Thyroid gland (tissue), 4 donors: Measurements from ENCODE around the gene FHOD3. TPM values are rescaled to one million over a fixed set of nuclear protein-coding genes. Genes with fewer than 3 reads are reported as not detected.

Experiments
- DNase-seq, 2 donors: peaks; one replicate each; pipeline ENCODE4 v3.0.0-alpha.2; 2019
- H3K27ac ChIP-seq, 3 donors: fragments of 200-600 bp; sonication (generic); 1 replicate in 2 of 3; 2 replicates in 1 of 3; pipeline ENCODE4 v1.5.1; 2016 to 2019; ENCODE audit warnings: mild to moderate bottlenecking in 1 of 3, moderate library complexity in 1 of 3
- H3K27me3 ChIP-seq: fragments of 200-600 bp; sonication (generic); one replicate; pipeline ENCODE4 v1.5.1; 2019
- H3K36me3 ChIP-seq, 2 donors: fragments of 200-600 bp; sonication (generic); one replicate each; pipeline ENCODE4 v1.5.1; 2016 to 2019
- H3K4me1 ChIP-seq, 2 donors: fragments of 200-600 bp; sonication (generic); one replicate each; pipeline ENCODE4 v1.5.1; 2017 to 2019
- H3K4me3 ChIP-seq, 3 donors: fragments of 200-600 bp; sonication (generic); replicated peaks in 1 of 3; 1 replicate in 2 of 3; 2 replicates in 1 of 3; pipeline ENCODE4 v1.5.1; 2016; ENCODE audit warnings: mild to moderate bottlenecking in 1 of 3
- H3K9me3 ChIP-seq: fragments of 200-600 bp; sonication (generic); one replicate; pipeline ENCODE4 v1.5.1; 2017
- CTCF ChIP-seq, 6 experiments: fragments of 200-600 bp in 3 of 6; fragments of 450-650 bp in 3 of 6; sonication (generic) in 3 of 6; IDR thresholded peaks; one replicate each; pipeline ENCODE4 v1.5.1; 2016 to 2019; ENCODE audit warnings: antibody characterized with exemption in 6 of 6, mild to moderate bottlenecking in 2 of 6, inconsistent platforms in 1 of 6, moderate library complexity in 1 of 6
- POLR2A ChIP-seq, 2 donors: fragments of 450-650 bp; IDR thresholded peaks; one replicate each; pipeline ENCODE4 v1.6.1; 2017; ENCODE audit warnings: antibody characterized with exemption in 2 of 2, mild to moderate bottlenecking in 2 of 2, moderate library complexity in 1 of 2
- WGBS, 2 donors: methylation state at CpG; one replicate each; pipeline ENCODE4 v1.1.5; 2017; 5-methylcytosine and 5-hydroxymethylcytosine counted together
- intact Hi-C: fragments of 100-400 bp; cut with DNase I; formaldehyde crosslinking; loops from one replicate; pipeline ENCODE4 v1.15.1; 2023
- total RNA-seq, 4 donors: library from RNA; depleted of rRNA; stranded (reverse); fragments of >200 nt; gene quantifications; one replicate each; pipeline ENCODE4 v1.2.3, GENCODE V29; 2016

The FHOD3 gene
- total RNA-seq, 4 donors from 2014 or later = 1.6 to 6.9 (median 4.8) TPM

DNA sequence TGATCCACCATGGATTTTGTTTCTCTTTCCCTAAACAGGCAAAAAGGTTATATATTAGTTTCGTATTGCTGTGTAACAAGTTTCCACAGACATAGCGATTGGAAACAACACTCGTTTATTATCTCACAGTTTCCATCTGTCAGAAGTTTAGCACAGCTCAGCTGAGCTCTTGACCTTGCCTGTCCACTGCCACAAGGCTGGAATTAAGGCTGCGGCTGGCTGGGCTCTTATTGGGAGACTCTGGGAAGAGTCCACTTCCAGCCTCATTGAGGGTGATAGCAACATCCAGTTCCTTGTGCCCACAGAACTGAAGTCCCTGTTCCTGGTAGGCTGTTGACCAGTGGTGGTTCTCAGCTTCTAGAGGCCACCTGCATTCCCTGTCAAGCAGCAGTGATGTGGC, 410.9 kb downstream of the FHOD3 start:
- Histone ChIP-seq H3K27ac (no peak overlapping the region), H3K36me3 (no peaks in the 10 kb centered on the region), H3K4me1 (no peaks in the 10 kb centered on the region), H3K4me3 (no peak overlapping the region), H3K9me3 (no peaks in the 10 kb centered on the region), H3K27me3 (no peaks in the 10 kb centered on the region)
- DNase-seq = no peak
- intact Hi-C loops = no loop called here
- WGBS, 2 donors = 85 to 90% methylated on average over 4 of the region's 4 CpGs
- TF ChIP-seq CTCF (IDR thresholded peaks at IDR 0.05) (no peak), POLR2A (IDR thresholded peaks at IDR 0.05) (no peak)

DNA sequence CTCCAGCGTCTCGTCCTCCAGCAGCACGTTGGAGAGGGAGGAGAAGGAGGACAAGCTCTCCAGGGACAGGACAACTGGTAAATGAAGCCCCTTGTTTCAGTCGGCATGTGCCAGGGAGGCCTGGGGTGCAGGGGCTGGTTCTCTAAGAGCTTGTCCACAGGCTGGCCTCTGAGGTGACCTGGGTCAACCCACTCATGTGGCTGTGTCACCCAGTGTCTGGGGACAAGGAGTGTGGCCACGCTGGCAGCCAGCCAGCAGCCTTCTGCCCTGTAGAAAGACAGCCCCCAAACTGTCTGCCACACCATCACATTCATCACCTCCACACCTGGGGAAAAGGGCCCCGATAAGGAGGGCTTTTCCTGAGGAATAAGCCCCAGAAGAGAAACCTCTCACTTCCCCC, 411.8 kb downstream of the FHOD3 start:
- TF ChIP-seq CTCF (IDR thresholded peaks at IDR 0.05) (no peak), POLR2A (IDR thresholded peaks at IDR 0.05) (no peak)
- intact Hi-C loops = no loop called here
- no peaks in the 10 kb centered on the region for H3K36me3 ChIP-seq
- H3K27me3 ChIP-seq = no peaks in the 10 kb centered on the region
- no peak for DNase-seq
- WGBS, 2 donors = 82 to 90% methylated on average over 5 to 6 of the region's 6 CpGs
- no peak overlapping the region for H3K27ac ChIP-seq
- H3K4me3 ChIP-seq = no peak overlapping the region
- no peaks in the 10 kb centered on the region for H3K4me1 ChIP-seq
- no peaks in the 10 kb centered on the region for H3K9me3 ChIP-seq

GRCh38 chr18:36711014-36711725, 413.7 kb downstream of the FHOD3 start:
- no peak overlapping the region for H3K27ac ChIP-seq
- H3K27me3 ChIP-seq = no peaks in the 10 kb centered on the region
- H3K9me3 ChIP-seq = no peaks in the 10 kb centered on the region
- no peak overlapping the region for H3K4me3 ChIP-seq
- DNase-seq = no peak
- H3K36me3 ChIP-seq = no peaks in the 10 kb centered on the region
- no peaks in the 10 kb centered on the region for H3K4me1 ChIP-seq
- TF ChIP-seq POLR2A (IDR thresholded peaks at IDR 0.05) (no peak), CTCF (IDR thresholded peaks at IDR 0.05) (no peak)
- intact Hi-C loops = no loop called here
- WGBS, 2 donors = 68 to 70% methylated on average over 6 of the region's 6 CpGs

DNA sequence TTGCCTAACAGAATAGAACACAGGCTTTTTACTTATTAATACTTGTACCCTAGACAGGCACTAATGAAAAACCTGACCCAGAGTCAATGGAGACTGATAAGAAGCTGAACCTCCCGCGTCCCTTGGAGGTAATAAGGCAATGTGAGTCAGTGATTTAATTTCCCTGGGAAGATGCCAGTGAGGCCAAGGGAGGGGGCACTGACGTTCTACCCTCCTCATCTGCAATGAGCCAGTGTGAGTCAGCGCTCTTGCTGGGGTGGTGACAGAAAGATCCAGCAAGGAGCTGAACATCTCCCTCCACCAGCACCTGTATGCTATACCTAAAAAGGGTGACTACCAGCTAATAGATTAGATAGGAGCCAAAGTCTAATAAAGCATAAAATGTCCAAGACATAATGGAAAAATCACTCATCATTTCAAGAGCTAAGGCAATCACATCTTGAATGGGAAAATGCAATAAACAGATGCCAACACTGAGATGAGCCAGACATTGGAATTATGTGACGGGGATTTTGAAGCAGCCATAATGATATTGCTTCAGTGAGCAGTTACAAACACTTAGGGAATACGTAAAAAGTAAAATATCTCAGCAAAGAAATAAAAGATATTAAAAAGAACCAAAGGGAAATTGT, 414.4 kb downstream of the FHOD3 start:
- intact Hi-C loops = no loop called here
- WGBS, 2 donors = 74 to 90% methylated on average over 6 of the region's 6 CpGs
- Histone ChIP-seq H3K4me1 (no peaks in the 10 kb centered on the region), H3K36me3 (no peaks in the 10 kb centered on the region), H3K27me3 (no peaks in the 10 kb centered on the region), H3K9me3 (no peaks in the 10 kb centered on the region), H3K4me3 (no peak overlapping the region), H3K27ac (no peak overlapping the region)
- DNase-seq = no peak
- TF ChIP-seq CTCF (IDR thresholded peaks at IDR 0.05) (no peak), POLR2A (IDR thresholded peaks at IDR 0.05) (no peak)

GRCh38 chr18:36714476-36714875, 417.0 kb downstream of the FHOD3 start:
- TF ChIP-seq CTCF (IDR thresholded peaks at IDR 0.05) (no peak), POLR2A (IDR thresholded peaks at IDR 0.05) (no peak)
- H3K9me3 ChIP-seq = no peaks in the 10 kb centered on the region

More at GRCh38 chr18:36714476-36714875, 417.0 kb downstream of the FHOD3 start:
- 95 to 97% methylated on average over 3 of the region's 3 CpGs for WGBS, 2 donors
- no peak overlapping the region for H3K4me3 ChIP-seq
- H3K4me1 ChIP-seq = no peaks in the 10 kb centered on the region
- H3K36me3 ChIP-seq = no peaks in the 10 kb centered on the region
- no peaks in the 10 kb centered on the region for H3K27me3 ChIP-seq
- DNase-seq = no peak
- H3K27ac ChIP-seq = no peak overlapping the region
- intact Hi-C loops = no loop called here
